Astrocyte of the cerebellum (primary cell): Measurements from ENCODE around the gene SLC14A1.

Source experiments
- DNase-seq: peaks from one replicate; pipeline ENCODE4 v3.0.0-alpha.2; 2011; ENCODE audit warnings: low read depth
- H3K4me3 ChIP-seq: 2 replicates; pipeline ENCODE4 v1.5.1; 2011; ENCODE audit warnings: mild to moderate bottlenecking, low read depth, low read length, moderate library complexity
- in situ Hi-C: cut with HindIII; loops from 2 replicates; pipeline ENCODE4 v1.10.0; 2017; ENCODE audit warnings: low sequenced_read_pairs
- TF ChIP-seq, protein P1 (sequence below): IDR thresholded peaks from 2 replicates; pipeline ENCODE4 v1.5.1; 2012; ENCODE audit warnings: low read length, low read depth, moderate library complexity, mild to moderate bottlenecking; ENCODE audit errors: missing control alignments

The SLC14A1 gene

DNA sequence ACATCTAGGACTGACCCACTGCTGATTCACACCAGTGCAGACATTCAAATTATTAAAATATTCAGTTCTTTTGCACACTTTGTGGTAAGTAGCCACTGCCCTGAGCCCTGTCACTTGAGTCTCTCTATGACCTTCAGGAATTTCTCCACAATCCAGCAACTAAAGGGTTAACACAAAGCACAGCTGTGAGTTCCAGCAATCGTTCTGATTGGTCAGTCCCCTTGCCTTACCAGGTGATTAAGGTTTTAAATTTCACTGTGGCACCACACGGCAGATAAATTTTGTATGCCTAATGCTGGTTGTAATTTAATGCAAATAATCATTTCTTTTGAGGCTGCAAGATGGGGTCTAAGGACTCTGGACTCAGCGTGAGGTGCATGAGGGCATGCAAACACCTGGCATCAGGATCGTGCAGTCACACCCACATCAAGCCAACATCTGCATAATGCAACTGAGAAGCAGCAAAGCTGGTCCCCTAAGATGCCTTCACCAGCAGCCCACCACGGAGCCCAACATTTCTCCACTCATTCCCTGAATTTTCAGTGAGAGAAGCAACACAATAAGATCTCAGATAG lies 36.6 kb downstream of the SLC14A1 start:
- in situ Hi-C loops = no loop called here
- TF ChIP-seq, protein P1, sequence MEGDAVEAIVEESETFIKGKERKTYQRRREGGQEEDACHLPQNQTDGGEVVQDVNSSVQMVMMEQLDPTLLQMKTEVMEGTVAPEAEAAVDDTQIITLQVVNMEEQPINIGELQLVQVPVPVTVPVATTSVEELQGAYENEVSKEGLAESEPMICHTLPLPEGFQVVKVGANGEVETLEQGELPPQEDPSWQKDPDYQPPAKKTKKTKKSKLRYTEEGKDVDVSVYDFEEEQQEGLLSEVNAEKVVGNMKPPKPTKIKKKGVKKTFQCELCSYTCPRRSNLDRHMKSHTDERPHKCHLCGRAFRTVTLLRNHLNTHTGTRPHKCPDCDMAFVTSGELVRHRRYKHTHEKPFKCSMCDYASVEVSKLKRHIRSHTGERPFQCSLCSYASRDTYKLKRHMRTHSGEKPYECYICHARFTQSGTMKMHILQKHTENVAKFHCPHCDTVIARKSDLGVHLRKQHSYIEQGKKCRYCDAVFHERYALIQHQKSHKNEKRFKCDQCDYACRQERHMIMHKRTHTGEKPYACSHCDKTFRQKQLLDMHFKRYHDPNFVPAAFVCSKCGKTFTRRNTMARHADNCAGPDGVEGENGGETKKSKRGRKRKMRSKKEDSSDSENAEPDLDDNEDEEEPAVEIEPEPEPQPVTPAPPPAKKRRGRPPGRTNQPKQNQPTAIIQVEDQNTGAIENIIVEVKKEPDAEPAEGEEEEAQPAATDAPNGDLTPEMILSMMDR = no peak
- DNase-seq = no peak

DNA sequence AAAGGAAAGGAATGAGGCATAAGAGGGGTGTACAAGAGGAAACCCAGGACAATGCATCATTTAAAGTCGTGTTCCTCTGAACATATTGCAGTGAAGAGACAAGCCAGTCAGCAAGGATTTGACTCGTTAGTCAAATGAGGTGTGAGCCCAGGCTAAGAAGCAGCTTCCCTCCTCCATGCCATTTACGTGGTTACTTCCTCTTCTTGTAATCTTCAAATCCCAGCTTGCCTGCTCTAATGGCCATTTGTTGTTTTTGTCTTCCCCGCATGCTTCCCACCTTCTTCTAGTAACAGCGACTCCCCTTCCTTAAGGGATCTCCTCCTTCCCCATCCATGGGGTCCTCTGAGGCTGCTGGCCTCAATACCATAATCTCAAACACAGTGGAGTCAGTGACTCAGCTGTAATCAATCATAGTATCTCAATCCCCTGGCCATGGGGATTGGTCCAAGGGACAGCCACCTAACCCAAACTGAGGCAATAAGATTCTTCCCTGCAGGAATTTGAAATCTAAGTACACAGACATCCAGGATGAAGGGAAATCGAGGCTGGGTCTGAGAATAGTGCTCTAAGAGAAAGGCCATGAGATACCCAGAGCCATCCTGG lies 37.6 kb downstream of the SLC14A1 start:
- no peak for DNase-seq
- TF ChIP-seq, protein P1 = no peak
- in situ Hi-C loops = no loop called here
- H3K4me3 ChIP-seq = no peak overlapping the region

More for the DNA sequence above, 36.6 kb downstream of the SLC14A1 start:
- no peak overlapping the region for H3K4me3 ChIP-seq

DNA sequence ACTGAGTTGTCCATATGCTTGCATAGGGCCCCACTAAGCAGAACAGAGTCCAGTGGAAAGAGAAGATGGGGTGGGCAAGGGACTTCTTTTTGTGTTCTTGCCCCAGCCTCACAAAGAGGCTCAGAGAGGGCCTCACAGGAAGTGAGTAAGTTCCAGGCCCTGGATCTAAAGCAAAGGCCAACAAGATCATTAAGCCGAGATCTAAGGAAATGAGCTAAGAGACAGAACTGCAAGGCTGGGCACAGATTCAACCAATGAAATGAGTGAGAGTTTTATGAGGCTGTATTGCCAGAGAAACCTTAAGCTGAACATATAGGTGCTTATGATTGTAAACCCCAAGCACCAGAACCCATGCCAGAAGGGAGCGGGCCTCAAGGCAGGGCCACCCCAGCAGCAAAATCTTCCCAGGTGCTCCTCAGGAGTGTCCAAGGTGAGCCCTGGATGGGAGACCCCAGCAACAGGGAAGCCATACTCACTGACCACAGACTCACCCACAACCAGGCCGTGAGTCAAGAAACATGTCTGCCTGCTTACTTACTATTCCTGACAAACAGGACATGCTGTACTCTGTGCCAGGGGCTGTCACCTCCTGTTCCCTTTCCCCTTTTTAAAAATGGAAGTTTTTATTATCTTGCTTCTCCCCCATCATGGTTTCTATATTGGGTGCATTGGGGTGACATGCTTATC lies 40.2 kb downstream of the SLC14A1 start:
- TF ChIP-seq, protein P1 = no peak
- no peak overlapping the region for H3K4me3 ChIP-seq
- DNase-seq = no peak
- in situ Hi-C loops = no loop called here

DNA sequence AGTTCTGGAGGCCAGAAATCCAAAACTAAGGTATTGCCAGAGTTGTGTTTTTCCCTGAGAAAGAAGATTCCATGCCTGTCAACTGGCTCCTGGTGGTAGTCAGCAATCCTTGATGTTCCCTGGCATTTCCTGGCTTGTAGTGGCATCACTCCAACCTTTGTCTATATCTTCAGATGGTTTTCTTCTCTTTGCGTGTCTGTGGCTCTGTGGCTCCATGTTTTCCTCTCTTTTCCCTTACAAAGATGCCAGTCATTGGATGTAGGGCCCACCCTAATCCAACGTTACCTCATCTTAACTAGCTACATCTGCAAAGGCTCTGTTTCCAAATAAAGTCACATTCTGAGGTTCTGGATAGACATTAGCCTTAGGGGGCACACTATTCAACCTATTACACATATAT lies 41.8 kb downstream of the SLC14A1 start:
- no peak for DNase-seq
- in situ Hi-C loops = no loop called here
- no peak overlapping the region for H3K4me3 ChIP-seq
- TF ChIP-seq, protein P1 = no peak

DNA sequence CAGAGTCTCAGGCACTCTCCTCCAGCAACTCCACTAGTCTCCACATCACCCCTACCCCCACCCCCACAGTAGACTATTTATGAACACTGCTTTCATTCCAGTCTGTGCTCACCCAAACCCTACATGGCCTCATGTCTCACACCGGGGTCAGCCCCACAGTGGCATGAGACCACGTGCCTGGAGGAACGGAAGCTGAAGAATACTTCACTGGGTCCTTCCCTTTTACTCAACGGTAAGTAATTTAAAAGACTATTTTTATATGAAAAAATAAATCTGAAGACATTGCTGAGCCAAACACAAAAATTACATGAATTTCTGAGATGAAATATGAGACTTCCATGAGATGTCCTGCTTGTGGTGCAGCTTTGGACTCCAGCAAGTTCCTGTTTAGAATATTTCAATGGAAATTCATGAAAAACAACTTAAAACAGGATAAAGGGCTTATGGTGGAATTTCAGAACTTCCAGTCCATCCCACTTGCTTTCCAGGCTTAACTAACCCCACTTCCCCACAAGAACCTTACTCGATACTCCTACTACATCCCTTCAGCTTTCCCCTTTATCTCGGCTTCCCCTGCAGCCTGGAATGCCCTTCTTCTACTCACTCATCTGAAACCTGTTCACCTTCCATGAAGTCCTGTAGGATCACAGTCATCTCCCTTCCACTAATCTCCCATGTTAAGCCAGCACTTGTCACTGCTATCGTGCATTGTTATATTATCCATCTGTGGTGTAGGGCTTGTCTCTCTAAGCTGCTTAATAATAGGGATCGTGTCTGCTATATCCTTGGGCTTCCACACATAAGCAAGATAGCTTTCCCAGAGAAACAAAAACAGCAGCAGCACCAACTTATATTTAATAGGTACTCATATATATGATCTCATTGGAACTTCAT lies 47.9 kb downstream of the SLC14A1 start:
- no peak overlapping the region for H3K4me3 ChIP-seq
- in situ Hi-C loops = no loop called here
- DNase-seq = no peak
- TF ChIP-seq, protein P1 = no peak

DNA sequence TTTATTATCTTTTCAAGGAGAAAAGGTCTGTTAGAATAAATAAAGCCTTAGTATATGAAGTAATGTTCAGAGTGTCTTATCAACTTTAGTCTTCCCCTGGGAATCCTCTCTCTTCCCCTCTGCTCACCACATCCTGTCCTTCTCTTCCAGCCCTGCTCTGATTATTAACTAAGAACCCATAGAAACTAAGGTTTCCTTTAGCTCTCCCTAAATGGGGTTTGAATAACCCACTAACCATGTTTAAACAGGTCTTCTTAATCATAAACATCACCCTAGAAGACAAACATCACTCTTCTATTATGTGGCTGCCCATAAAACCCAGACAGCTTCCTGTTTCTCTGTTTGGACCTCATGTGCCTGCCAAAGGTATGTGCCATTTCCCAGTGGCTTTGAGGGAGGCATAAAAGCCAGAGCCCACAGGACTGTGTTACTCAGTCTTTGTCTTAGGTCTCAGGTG lies 50.1 kb downstream of the SLC14A1 start:
- DNase-seq = no peak
- TF ChIP-seq, protein P1 = no peak
- in situ Hi-C loops = no loop called here
- no peak overlapping the region for H3K4me3 ChIP-seq
